H9 (cell line): ENCODE measurements around the gene IL33. TPM values are rescaled to one million over a fixed set of nuclear protein-coding genes. Genes with fewer than 3 reads are reported as not detected.

ENCODE experiments used
- DNase-seq: peaks from one replicate; pipeline ENCODE4 v3.0.0-alpha.2; 2017
- H2AFZ ChIP-seq: one replicate; pipeline ENCODE4 v1.6.1; 2013; ENCODE audit warnings: mild to moderate bottlenecking, low read length, control low read depth, moderate library complexity
- H2AK5ac ChIP-seq: 2 replicates; pipeline ENCODE4 v1.6.1; 2013; ENCODE audit warnings: low read length, control low read depth, mixed read lengths; ENCODE audit not compliant: insufficient read length
- H2BK120ac ChIP-seq: one replicate; pipeline ENCODE4 v1.6.1; 2013; ENCODE audit warnings: low read depth, mild to moderate bottlenecking, low read length, control low read depth, inconsistent platforms; ENCODE audit not compliant: poor library complexity, severe bottlenecking
- H2BK12ac ChIP-seq: 2 replicates; pipeline ENCODE4 v1.6.1; 2013; ENCODE audit warnings: low read length, control low read depth, mixed read lengths, low read depth; ENCODE audit not compliant: insufficient read length
- H2BK15ac ChIP-seq: 2 replicates; pipeline ENCODE4 v1.6.1; 2013; ENCODE audit warnings: low read depth, low read length, control low read depth
- H2BK20ac ChIP-seq: one replicate; pipeline ENCODE4 v1.6.1; 2013; ENCODE audit warnings: low read depth, mild to moderate bottlenecking, low read length, control low read depth, inconsistent platforms; ENCODE audit not compliant: poor library complexity, severe bottlenecking
- H2BK5ac ChIP-seq: 2 replicates; pipeline ENCODE4 v1.6.1; 2013; ENCODE audit warnings: low read length, control low read depth, mixed read lengths; ENCODE audit not compliant: insufficient read length
- H3K14ac ChIP-seq: 2 replicates; pipeline ENCODE4 v1.6.1; 2013; ENCODE audit warnings: low read length, control low read depth; ENCODE audit not compliant: insufficient read depth
- H3K18ac ChIP-seq: 2 replicates; pipeline ENCODE4 v1.6.1; 2013; ENCODE audit warnings: low read depth, mild to moderate bottlenecking, mixed read lengths, low read length, control low read depth; ENCODE audit not compliant: insufficient read length
- H3K23ac ChIP-seq: 2 replicates; pipeline ENCODE4 v1.6.1; 2013; ENCODE audit warnings: low read length, control low read depth, mixed read lengths, low read depth; ENCODE audit not compliant: insufficient read length
- H3K23me2 ChIP-seq: 2 replicates; pipeline ENCODE4 v1.6.1; 2013; ENCODE audit warnings: low read depth, mild to moderate bottlenecking, mixed read lengths, low read length, control low read depth; ENCODE audit not compliant: insufficient read length, poor library complexity, severe bottlenecking
- H3K27ac ChIP-seq: 2 replicates; pipeline ENCODE4 v1.5.1; 2013; ENCODE audit warnings: low read length, control low read depth, mixed read lengths, low read depth; ENCODE audit not compliant: insufficient read length
- H3K27me3 ChIP-seq: 2 replicates; pipeline ENCODE4 v1.6.1; 2013; ENCODE audit warnings: low read length, control low read depth, inconsistent platforms; ENCODE audit not compliant: insufficient read depth
- H3K4ac ChIP-seq: 2 replicates; pipeline ENCODE4 v1.6.1; 2013; ENCODE audit warnings: low read depth, mild to moderate bottlenecking, control low read depth, inconsistent platforms, low read length, moderate library complexity
- H3K4me1 ChIP-seq: 2 replicates; pipeline ENCODE4 v1.6.1; 2013; ENCODE audit warnings: low read length, control low read depth, inconsistent platforms; ENCODE audit not compliant: insufficient read depth
- H3K4me2 ChIP-seq: 2 replicates; pipeline ENCODE4 v1.6.1; 2013; ENCODE audit warnings: low read length, control low read depth, mixed read lengths; ENCODE audit not compliant: insufficient read length, insufficient read depth
- H3K56ac ChIP-seq: 2 replicates; pipeline ENCODE4 v1.6.1; 2013; ENCODE audit warnings: low read depth, mild to moderate bottlenecking, mixed read lengths, low read length, control low read depth; ENCODE audit not compliant: insufficient read length
- H3K79me1 ChIP-seq: 2 replicates; pipeline ENCODE4 v1.6.1; 2013; ENCODE audit warnings: low read depth, mild to moderate bottlenecking, moderate library complexity, low read length, control low read depth, inconsistent platforms; ENCODE audit not compliant: insufficient read depth, poor library complexity, severe bottlenecking
- H3K79me2 ChIP-seq: 2 replicates; pipeline ENCODE4 v1.6.1; 2013; ENCODE audit warnings: low read length, control low read depth, inconsistent platforms; ENCODE audit not compliant: insufficient read depth
- H3K9ac ChIP-seq: 2 replicates; pipeline ENCODE4 v1.6.1; 2013; ENCODE audit warnings: low read length, control low read depth, mixed read lengths; ENCODE audit not compliant: insufficient read length; ENCODE audit errors: extremely low read depth
- H3K9me3 ChIP-seq: one replicate; pipeline ENCODE4 v1.6.1; 2013; ENCODE audit warnings: low read depth, low read length, inconsistent platforms; ENCODE audit not compliant: control insufficient read depth
- H3T11ph ChIP-seq: one replicate; pipeline ENCODE4 v1.6.1; 2013; ENCODE audit warnings: mild to moderate bottlenecking, low read length, control low read depth, inconsistent platforms
- H4K20me1 ChIP-seq: one replicate; pipeline ENCODE4 v1.6.1; 2013; ENCODE audit not compliant: control insufficient read depth, insufficient read length, insufficient read depth
- H4K5ac ChIP-seq: 2 replicates; pipeline ENCODE4 v1.6.1; 2013; ENCODE audit warnings: low read depth, mild to moderate bottlenecking, mixed read lengths, low read length, control low read depth; ENCODE audit not compliant: insufficient read length
- H4K8ac ChIP-seq: replicated peaks from 2 replicates; pipeline ENCODE4 v1.6.1; 2013; ENCODE audit warnings: low read length, control low read depth, mixed read lengths, low read depth; ENCODE audit not compliant: insufficient read length
- H4K91ac ChIP-seq: 2 replicates; pipeline ENCODE4 v1.6.1; 2013; ENCODE audit warnings: low read depth, mild to moderate bottlenecking, moderate library complexity, mixed read lengths, low read length, control low read depth; ENCODE audit not compliant: insufficient read length
- H3K27ac Mint-ChIP-seq, 3 experiments: 2 replicates in 2 of 3; 3 replicates in 1 of 3; pipeline ENCODE4 v1.8.0; 2020 to 2021; ENCODE audit warnings: mixed read lengths in 3 of 3, mild to moderate bottlenecking in 1 of 3, moderate library complexity in 1 of 3
- H3K27me3 Mint-ChIP-seq: 2 replicates; pipeline ENCODE4 v1.8.0; 2021; ENCODE audit warnings: low read depth, mild to moderate bottlenecking, moderate library complexity, mixed read lengths
- H3K36me3 Mint-ChIP-seq, 3 experiments: 2 replicates in 2 of 3; 3 replicates in 1 of 3; pipeline ENCODE4 v1.8.0; 2020 to 2021; ENCODE audit warnings: low read depth in 3 of 3, mixed read lengths in 3 of 3; ENCODE audit not compliant: insufficient read depth in 1 of 3
- H3K4me1 Mint-ChIP-seq, 2 experiments: 2 replicates each; pipeline ENCODE4 v1.8.0; 2020; ENCODE audit warnings: mixed read lengths in 2 of 2
- H3K4me3 Mint-ChIP-seq, 2 experiments: 2 replicates in 1 of 2; 3 replicates in 1 of 2; pipeline ENCODE4 v1.8.0; 2020 to 2021; ENCODE audit warnings: mild to moderate bottlenecking in 2 of 2, mixed read lengths in 2 of 2, moderate library complexity in 1 of 2
- H3K9me3 Mint-ChIP-seq, 2 experiments: 2 replicates in 1 of 2; 3 replicates in 1 of 2; pipeline ENCODE4 v1.8.0; 2020; ENCODE audit warnings: mild to moderate bottlenecking in 2 of 2, mixed read lengths in 2 of 2, moderate library complexity in 1 of 2
- WGBS: extraction: QIAGEN DNeasy Blood & Tissue Kit; methylation state at CpG from one replicate; pipeline ENCODE4 v1.1.7; 2013; ENCODE audit warnings: missing lambda C conversion rate, low lambda C conversion rate, mixed read lengths; ENCODE audit not compliant: insufficient read length; ENCODE audit errors: extremely low coverage; 5-methylcytosine and 5-hydroxymethylcytosine counted together
- total RNA-seq: library from RNA; stranded (reverse); gene quantifications from 2 replicates; pipeline ENCODE4 v1.2.1, GENCODE V29; 2021
- TF ChIP-seq, protein P1 (sequence below): fragments of 200-600 bp; sonication (generic); conservative IDR thresholded peaks from 3 replicates; pipeline ENCODE4 v1.8.0; 2021; ENCODE audit warnings: antibody characterized with exemption, mild to moderate bottlenecking

Gene IL33
- total RNA-seq, 1 experiment from 2014 or later: not detected

DNA sequence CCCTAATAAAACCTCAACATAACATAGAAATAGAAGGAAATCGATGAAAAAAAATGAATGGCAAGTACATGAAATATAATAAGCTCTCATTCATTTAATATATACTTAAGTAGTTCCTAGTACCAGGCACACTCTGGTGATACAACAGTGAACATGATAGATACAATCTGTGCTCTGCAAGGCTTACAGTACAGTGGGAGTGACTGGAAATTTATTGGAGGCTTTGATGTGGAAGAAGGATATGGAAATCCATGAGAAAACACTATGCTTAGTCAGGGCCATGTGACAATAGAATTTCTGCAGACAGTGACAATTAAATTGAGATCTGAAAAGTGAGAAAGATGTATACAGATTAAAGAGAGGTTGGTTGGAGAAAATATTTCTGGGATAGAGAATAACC lies 32.0 kb upstream of the IL33 start:
- Histone ChIP-seq H3K56ac (no peak overlapping the region), H3K27ac (no peak overlapping the region), H3K14ac (no peak overlapping the region), H3K18ac (no peak overlapping the region), H3T11ph (no peak overlapping the region), H4K5ac (no peak overlapping the region), H3K79me1 (no peaks in the 10 kb centered on the region), H3K4me1 (no peaks in the 10 kb centered on the region), H2BK5ac (no peak overlapping the region), H4K91ac (no peak overlapping the region), H3K4me2 (no peak overlapping the region), H3K23ac (no peak overlapping the region), H2BK12ac (no peak overlapping the region), H3K27me3 (no peaks in the 10 kb centered on the region), H2BK120ac (no peak overlapping the region), H3K4ac (no peak overlapping the region), H4K8ac (no peak overlapping the region), H2BK15ac (no peak overlapping the region), H2AFZ (no peak overlapping the region), H3K9ac (no peak overlapping the region), H2AK5ac (no peak overlapping the region), H2BK20ac (no peak overlapping the region), H4K20me1 (no peaks in the 10 kb centered on the region), H3K9me3 (no peaks in the 10 kb centered on the region), H3K23me2 (no peaks in the 10 kb centered on the region), H3K79me2 (no peaks in the 10 kb centered on the region)
- Mint-ChIP-seq H3K4me1 (peaks cover 4 to 17% of the 10 kb centered on the region in 2 experiments), H3K9me3 (peaks cover 4 to 18% of the 10 kb centered on the region in 2 experiments), H3K36me3 (peaks cover 0 to 12% (median 5%) of the 10 kb centered on the region in 3 experiments; a peak in 5 of 7 replicates), H3K4me3 (no peak overlapping the region), H3K27me3 (no peaks in the 10 kb centered on the region), H3K27ac (no peak overlapping the region)
- TF ChIP-seq, protein P1, sequence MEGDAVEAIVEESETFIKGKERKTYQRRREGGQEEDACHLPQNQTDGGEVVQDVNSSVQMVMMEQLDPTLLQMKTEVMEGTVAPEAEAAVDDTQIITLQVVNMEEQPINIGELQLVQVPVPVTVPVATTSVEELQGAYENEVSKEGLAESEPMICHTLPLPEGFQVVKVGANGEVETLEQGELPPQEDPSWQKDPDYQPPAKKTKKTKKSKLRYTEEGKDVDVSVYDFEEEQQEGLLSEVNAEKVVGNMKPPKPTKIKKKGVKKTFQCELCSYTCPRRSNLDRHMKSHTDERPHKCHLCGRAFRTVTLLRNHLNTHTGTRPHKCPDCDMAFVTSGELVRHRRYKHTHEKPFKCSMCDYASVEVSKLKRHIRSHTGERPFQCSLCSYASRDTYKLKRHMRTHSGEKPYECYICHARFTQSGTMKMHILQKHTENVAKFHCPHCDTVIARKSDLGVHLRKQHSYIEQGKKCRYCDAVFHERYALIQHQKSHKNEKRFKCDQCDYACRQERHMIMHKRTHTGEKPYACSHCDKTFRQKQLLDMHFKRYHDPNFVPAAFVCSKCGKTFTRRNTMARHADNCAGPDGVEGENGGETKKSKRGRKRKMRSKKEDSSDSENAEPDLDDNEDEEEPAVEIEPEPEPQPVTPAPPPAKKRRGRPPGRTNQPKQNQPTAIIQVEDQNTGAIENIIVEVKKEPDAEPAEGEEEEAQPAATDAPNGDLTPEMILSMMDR: no peak
- no CpG with 5 or more reads among the region's 1 CpG for WGBS
- no peak for DNase-seq
